PC-9 (cell line): ENCODE results near the gene MAGEA2B. TPM values are rescaled to one million over a fixed set of nuclear protein-coding genes. Genes with fewer than 3 reads are reported as not detected.
"Not testable (repeated sequence)": the region's sequence is repeated elsewhere in the genome, so short reads cannot be mapped to it uniquely, and the experiment has no call there.

Experiments
- Bru-seq: library from RNA; stranded (reverse); fragments of 400-500 nt; gene quantifications from one replicate; lab custom pipeline; 2021; lab: Mats Ljungman, UMichigan
- BruChase-seq, 2 experiments: library from RNA; stranded (reverse); fragments of 400-500 nt; gene quantifications; one replicate each; lab custom pipeline; 2021; lab: Mats Ljungman, UMichigan
- BruUV-seq: library from RNA; stranded (reverse); fragments of 400-500 nt; replicated peaks from 2 replicates; lab custom pipeline; 2021; lab: Mats Ljungman, UMichigan
- CTCF ChIA-PET: fragments of 300-600 bp; sonication (Branson Sonifier 250); formaldehyde crosslinking; loops from one replicate; lab custom pipeline; 2022; ENCODE audit warnings: antibody characterized with exemption; lab: Charles Lee
- POLR2A ChIA-PET: fragments of 300-600 bp; sonication (Branson Sonifier 250); formaldehyde crosslinking; loops from one replicate; lab custom pipeline; 2022; ENCODE audit warnings: antibody characterized with exemption; ENCODE audit not compliant: unreplicated experiment; lab: Charles Lee
- DNase-seq, 2 experiments: peaks; one replicate each; pipeline versions ENCODE4 v3.0.0 to v3.0.0-alpha.2; 2015 to 2022; ENCODE audit warnings: mixed read lengths in 1 of 2
- H2AFZ ChIP-seq: fragments of 200-600 bp; sonication (generic); 2 replicates; pipeline ENCODE4 v1.8.1; 2017; ENCODE audit warnings: antibody characterized with exemption
- H3F3A ChIP-seq: fragments of 200-600 bp; sonication (generic); 2 replicates; pipeline ENCODE4 v1.8.1; 2017; ENCODE audit warnings: antibody characterized with exemption, mild to moderate bottlenecking, low read depth; ENCODE audit not compliant: insufficient read depth
- H3K27ac ChIP-seq: fragments of 200-600 bp; sonication (generic); 2 replicates; pipeline ENCODE4 v1.6.1; 2016; ENCODE audit warnings: mixed run types
- H3K27me3 ChIP-seq: fragments of 200-600 bp; sonication (generic); 2 replicates; pipeline ENCODE4 v1.6.1; 2016; ENCODE audit warnings: low read depth, mixed run types; ENCODE audit not compliant: insufficient read depth
- H3K36me3 ChIP-seq: fragments of 200-600 bp; sonication (generic); 2 replicates; pipeline ENCODE4 v1.6.1; 2016; ENCODE audit warnings: low read depth, mixed run types
- H3K4me1 ChIP-seq: fragments of 200-600 bp; sonication (generic); replicated peaks from 2 replicates; pipeline ENCODE4 v1.6.1; 2016; ENCODE audit warnings: mixed run types; ENCODE audit not compliant: insufficient read depth
- H3K4me2 ChIP-seq: fragments of 200-600 bp; sonication (generic); 2 replicates; pipeline ENCODE4 v1.6.1; 2017; ENCODE audit warnings: mixed run types
- H3K4me3 ChIP-seq: fragments of 200-600 bp; sonication (generic); 2 replicates; pipeline ENCODE4 v1.6.1; 2016; ENCODE audit warnings: mixed run types
- H3K79me2 ChIP-seq: fragments of 200-600 bp; sonication (generic); 2 replicates; pipeline ENCODE4 v1.6.1; 2017; ENCODE audit warnings: low read depth, mixed run types
- H3K9me2 ChIP-seq: fragments of 200-600 bp; sonication (generic); 2 replicates; pipeline ENCODE4 v1.8.1; 2017; ENCODE audit warnings: mild to moderate bottlenecking; ENCODE audit not compliant: insufficient read depth
- H3K9me3 ChIP-seq: fragments of 200-600 bp; sonication (generic); 2 replicates; pipeline ENCODE4 v1.8.1; 2016; ENCODE audit warnings: low read depth; ENCODE audit not compliant: insufficient read depth
- H4K20me1 ChIP-seq: fragments of 200-600 bp; sonication (generic); 2 replicates; pipeline ENCODE4 v1.8.1; 2017; ENCODE audit not compliant: insufficient read depth
- CTCF ChIP-seq: fragments of 200-600 bp; sonication (generic); conservative IDR thresholded peaks from 2 replicates; pipeline ENCODE4 v1.6.1; 2017; ENCODE audit warnings: mixed run types, antibody characterized with exemption, mild to moderate bottlenecking, moderate library complexity
- EZH2 ChIP-seq: fragments of 200-600 bp; sonication (generic); IDR thresholded peaks from 2 replicates; pipeline ENCODE4 v1.8.0; 2017; ENCODE audit warnings: antibody characterized with exemption, low read depth
- intact Hi-C: fragments of 100-400 bp; cut with micrococcal nuclease; formaldehyde crosslinking; loops from one replicate; pipeline ENCODE4 v1.10.0; 2022; ENCODE audit not compliant: unreplicated experiment
- long read RNA-seq: library from polyadenylated mRNA; stranded (forward); transcript quantifications from one replicate; pipeline ENCODE4 v2.0.0, GENCODE V29; 2022
- total RNA-seq: library from RNA; stranded (reverse); gene quantifications from 2 replicates; pipeline ENCODE4 v1.2.3, GENCODE V29; 2021

The MAGEA2B gene
- total RNA-seq, result 30.1 and 35.3 TPM in 2 replicates
- Bru-seq, nascent RNA, result not detected
- percentile 6 among the genes with signal in this experiment for BruChase-seq, experiment 1, labeled RNA remaining after a 2-hour chase
- percentile 28 among the genes with signal in this experiment for BruChase-seq, experiment 2, labeled RNA remaining after a 6-hour chase
- long read RNA-seq, transcript MAGEA2B-210 (4 exons, 309 nt), result major isoform, 12 of 80 reads
- long read RNA-seq, transcript MAGEA2B-206 (6 exons, 750 nt), result minor isoform, 7 of 80 reads
- long read RNA-seq, partial matches to known transcripts, result 2 of 80 reads
- long read RNA-seq, other reads (novel, unspliced or antisense), result 50 of 80 reads

GRCh38 chrX:152713815-152714787 is at the start of gene MAGEA2B:
MAGEA2B (plus strand) TSS chrX:152714628; CDS start chrX:152717107, 2,479 bp downstream.
- H3K4me1 ChIP-seq, H4K20me1 ChIP-seq, H3K27me3 ChIP-seq, intact Hi-C loops, H3K9me3 ChIP-seq, CTCF ChIA-PET, POLR2A ChIA-PET, H3K4me2 ChIP-seq, H3K36me3 ChIP-seq, H3K4me3 ChIP-seq, H3K79me2 ChIP-seq, H3F3A ChIP-seq, H3K9me2 ChIP-seq, H2AFZ ChIP-seq, DNase-seq, H3K27ac ChIP-seq: not testable (repeated sequence)
- BruUV-seq, result TSS peak; percentile 77

GRCh38 chrX:152674135-152674534 is 40.3 kb upstream of the MAGEA2B start:
- no peaks in the 10 kb centered on the region for H3K9me2 ChIP-seq
- H3K4me2 ChIP-seq, result no peak overlapping the region
- ChIA-PET POLR2A (no interaction called here), CTCF (no interaction called here)
- H3K79me2 ChIP-seq, result peaks cover 20% of the 10 kb centered on the region; the same call in 1 of the 2 replicates
- H3K27me3 ChIP-seq, result no peaks in the 10 kb centered on the region
- peak in 1 of 2 experiments; percentile 24 for DNase-seq
- H3F3A ChIP-seq, result no peaks in the 10 kb centered on the region
- BruUV-seq, result no TSS peak
- no peaks in the 10 kb centered on the region for H3K4me1 ChIP-seq
- TF ChIP-seq CTCF, result no peak
- TF ChIP-seq EZH2, result no peak
- H2AFZ ChIP-seq, result no peak overlapping the region
- no peaks in the 10 kb centered on the region for H3K36me3 ChIP-seq
- 0 out of 2 replicates have a peak, but pooled peaks cover 5% of the 10 kb centered on the region for H4K20me1 ChIP-seq
- intact Hi-C loops, result no loop called here
- H3K27ac ChIP-seq, result no peak overlapping the region
- H3K4me3 ChIP-seq, result no peak overlapping the region
- H3K9me3 ChIP-seq, result no peaks in the 10 kb centered on the region

- H4K20me1 ChIP-seq, CTCF ChIA-PET, H3K9me3 ChIP-seq, H3F3A ChIP-seq, POLR2A ChIA-PET, intact Hi-C loops, H3K4me2 ChIP-seq, H2AFZ ChIP-seq, H3K9me2 ChIP-seq, BruUV-seq, H3K4me3 ChIP-seq, H3K27ac ChIP-seq, H3K27me3 ChIP-seq, H3K4me1 ChIP-seq, H3K36me3 ChIP-seq: not testable (repeated sequence)
- peak in 1 of 2 experiments; percentile 9 for DNase-seq
- H3K79me2 ChIP-seq, result peaks cover 20% of the 10 kb centered on the region; the same call in 1 of the 2 replicates
Observed at GRCh38 chrX:152674652-152675051, 39.8 kb upstream of the MAGEA2B start.

GRCh38 chrX:152681012-152681411 is 33.4 kb upstream of the MAGEA2B start:
- H3K4me2 ChIP-seq, DNase-seq, CTCF ChIA-PET, H3K79me2 ChIP-seq, POLR2A ChIA-PET, H3K9me3 ChIP-seq, H3K9me2 ChIP-seq, H3K27me3 ChIP-seq, H3F3A ChIP-seq, H4K20me1 ChIP-seq, H3K4me1 ChIP-seq, H3K4me3 ChIP-seq, intact Hi-C loops, H2AFZ ChIP-seq, H3K27ac ChIP-seq, BruUV-seq, H3K36me3 ChIP-seq: not testable (repeated sequence)

GRCh38 chrX:152697952-152698931 is 16.2 kb upstream of the MAGEA2B start, which contains the start of gene MAGEA3:
MAGEA3 (plus strand) TSS chrX:152698794; CDS start chrX:152700833, 2,039 bp downstream.
- H4K20me1 ChIP-seq, H2AFZ ChIP-seq, H3K36me3 ChIP-seq, H3K4me1 ChIP-seq, H3K27me3 ChIP-seq, DNase-seq, CTCF ChIA-PET, intact Hi-C loops, POLR2A ChIA-PET, H3K9me2 ChIP-seq, H3K9me3 ChIP-seq, H3K27ac ChIP-seq, BruUV-seq, H3F3A ChIP-seq: not testable (repeated sequence)
- Histone ChIP-seq H3K79me2 (peaks cover 18% of the 10 kb centered on the region), H3K4me3 (peak within 1 kb of the TSS; percentile 63; the same call in 1 of the 2 replicates), H3K4me2 (peak within 1 kb of the TSS; percentile 79)
